ENCODE results near the gene PDIA5.

GRCh38 chr3:123068601-123069381 lies 2.0 kb downstream of the PDIA5 start:
- no peak for TF ChIP-seq CTCF (IDR thresholded peaks at IDR 0.05)
- no peak for TF ChIP-seq POLR2AphosphoS5 (IDR thresholded peaks at IDR 0.05)
- TF ChIP-seq POLR2A (IDR thresholded peaks at IDR 0.05) = no peak
- no peak for TF ChIP-seq EP300 (IDR thresholded peaks at IDR 0.05)

All from sigmoid colon (tissue), 4 donors.